ENCODE measurements around the gene KIAA1217.
A peak's percentile ranks its signal among the peaks of the same experiment; 100 is the strongest.
"Not testable (repeated sequence)": the region's sequence is repeated elsewhere in the genome, so short reads cannot be mapped to it uniquely, and the experiment has no call there.

The KIAA1217 gene

DNA sequence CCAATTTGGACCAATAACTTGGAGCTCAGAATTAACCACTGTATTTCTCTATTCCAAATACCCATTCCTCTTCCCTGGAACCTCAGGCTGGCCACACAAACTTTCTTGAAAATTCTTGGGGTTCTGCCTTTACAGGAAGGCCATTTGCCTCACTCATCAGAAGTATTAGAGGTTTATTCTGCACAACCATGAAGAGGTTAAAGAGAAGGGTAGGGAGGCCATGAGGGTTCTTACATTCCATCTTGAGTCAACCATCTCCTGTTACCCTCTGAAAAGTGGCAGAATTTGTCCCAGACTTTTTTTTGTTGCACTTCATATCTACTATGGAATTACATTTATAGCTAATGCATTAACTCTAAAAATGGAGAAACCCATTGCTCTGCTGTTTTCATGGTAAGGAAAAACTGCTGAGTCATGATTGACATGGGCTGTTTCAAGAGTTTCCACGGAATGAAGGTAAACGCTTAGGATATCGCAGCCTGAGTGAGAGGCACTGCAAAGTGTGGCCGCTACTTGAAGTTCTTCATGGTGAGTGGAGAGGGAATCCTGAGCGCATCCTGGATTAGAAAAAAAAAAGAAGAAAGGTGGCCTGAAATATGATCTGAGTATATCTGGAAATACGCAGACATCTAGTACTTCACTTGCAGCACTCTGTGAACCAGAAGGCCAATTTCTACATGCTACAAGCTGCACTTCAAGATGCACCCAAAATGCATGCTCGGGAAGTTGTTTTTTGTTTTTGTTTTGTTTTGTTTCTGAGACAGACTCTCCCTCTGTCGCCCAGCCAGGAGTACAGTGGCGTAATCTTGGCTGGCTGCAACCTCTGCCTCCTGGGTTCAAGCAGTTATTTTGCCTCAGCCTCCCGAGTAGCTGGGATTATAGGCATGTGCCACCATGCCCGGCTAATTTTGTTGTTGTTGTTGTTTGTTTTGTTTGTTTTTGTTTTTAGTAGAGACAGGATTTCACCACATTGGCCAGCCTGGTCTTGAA is 83.7 kb downstream of the KIAA1217 start:
- DNase-seq (ENCODE audit: low spot score): no peak

DNA sequence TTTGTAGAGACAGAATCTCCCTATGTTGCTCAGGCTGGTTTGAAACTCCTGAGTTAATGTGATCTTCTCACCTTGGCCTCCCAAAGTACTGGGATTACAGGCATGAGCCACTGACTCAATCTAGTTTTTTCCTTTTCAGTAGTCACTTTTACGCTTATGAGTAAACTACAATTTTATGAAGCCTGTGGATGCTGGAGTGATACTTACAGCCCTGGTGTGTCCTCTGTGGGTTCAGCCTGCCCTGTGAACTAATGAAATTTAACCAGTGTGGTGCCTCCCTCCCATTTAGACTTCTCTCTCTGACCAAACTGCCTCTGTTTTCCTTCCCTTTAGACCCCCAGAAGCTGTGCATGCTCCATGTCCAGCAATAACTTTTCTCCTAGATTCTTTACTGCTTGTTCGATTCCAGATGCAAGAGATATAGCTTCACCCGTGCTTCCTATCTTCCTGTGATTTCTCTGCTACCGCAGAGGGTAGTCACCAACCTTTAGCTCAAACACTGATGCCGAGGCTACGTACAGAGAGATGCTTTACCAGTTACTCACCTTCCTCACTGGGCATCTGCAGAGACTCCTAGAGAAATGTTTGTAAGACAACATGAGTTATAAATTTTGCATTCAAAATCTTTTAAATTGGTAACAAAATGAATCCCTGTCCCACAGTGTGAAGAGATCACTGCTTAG is 90.8 kb downstream of the KIAA1217 start:
- no peak for DNase-seq (ENCODE audit: low spot score)

DNA sequence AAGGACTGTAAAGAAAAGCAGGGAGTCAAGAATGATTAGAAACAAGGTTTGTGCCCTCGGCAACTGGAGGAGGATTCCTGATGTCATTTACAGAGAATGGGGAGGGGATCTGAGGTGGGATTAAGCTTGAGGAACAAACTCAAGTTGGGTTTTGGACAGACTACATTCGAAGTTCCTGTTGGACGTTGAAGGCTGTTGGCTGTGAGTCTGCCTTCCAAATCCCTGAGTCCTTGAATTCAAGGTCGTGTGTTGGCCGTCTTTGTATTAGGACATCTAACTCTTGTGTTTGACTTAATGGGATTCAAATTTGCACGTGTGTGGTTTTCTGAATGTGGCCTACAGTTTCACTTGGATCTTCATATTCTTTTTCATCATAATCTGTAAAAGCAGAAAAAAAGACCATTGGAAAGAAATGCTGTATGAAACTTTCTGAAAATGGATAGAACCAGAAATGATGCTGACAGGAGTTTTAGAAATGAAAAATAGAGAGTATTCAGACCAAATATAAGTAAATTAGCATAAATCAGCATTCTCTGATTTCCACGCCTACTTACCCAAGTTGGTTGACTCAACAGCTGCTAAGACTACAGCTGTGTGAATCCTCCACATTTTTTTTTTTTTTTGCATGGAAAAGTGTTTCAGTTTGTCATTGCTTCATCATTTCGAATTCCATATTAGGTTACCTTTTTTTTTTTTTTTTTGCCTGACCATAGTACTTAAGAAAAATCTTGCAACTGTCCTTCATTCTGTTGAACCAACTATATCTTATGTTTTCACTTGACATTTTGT is 94.8 kb downstream of the KIAA1217 start:
- no peak for DNase-seq (ENCODE audit: low spot score)

DNA sequence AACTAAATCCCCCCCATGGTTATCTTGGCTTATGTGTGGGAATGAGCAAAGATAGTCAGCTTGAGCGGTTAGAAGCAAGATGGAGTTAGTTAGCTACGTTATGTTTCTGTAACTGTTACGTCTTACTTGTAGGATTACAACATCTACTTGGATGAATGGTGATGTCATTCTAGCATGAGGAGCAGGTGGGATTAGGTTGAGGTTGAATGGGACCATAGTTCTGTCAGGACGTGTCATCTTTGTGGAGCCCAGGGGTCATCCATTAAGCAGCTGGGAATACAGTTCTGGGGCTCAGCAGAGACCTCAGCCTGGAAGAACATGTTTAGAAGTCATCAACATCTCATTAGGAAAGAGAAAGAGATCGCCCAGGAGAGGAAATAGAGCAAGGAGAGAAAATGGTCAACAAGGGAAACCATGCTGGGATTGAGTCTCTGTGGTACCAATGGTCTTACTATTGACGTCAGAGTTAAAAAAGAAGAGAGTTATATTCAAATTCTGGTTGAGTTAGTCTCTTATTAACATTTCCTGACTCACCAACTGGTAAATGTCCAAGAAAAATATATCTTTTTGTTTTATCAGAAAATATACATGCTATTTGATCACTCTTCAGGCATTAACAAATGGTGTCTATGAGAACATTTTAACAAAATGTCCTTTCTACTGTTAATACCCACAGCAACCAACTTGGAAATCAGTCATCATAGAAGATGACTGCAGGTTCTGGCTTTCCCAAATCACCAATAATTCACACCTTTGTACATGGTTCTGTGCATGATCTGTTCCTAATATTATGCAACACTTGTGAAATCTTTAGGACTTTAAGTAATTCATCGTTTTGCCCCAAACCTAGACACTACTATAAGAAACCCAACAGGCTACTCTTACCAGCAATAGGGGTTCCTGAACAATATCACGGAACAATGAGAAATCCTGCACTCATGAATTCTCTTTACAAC is 96.9 kb downstream of the KIAA1217 start:
- no peak for DNase-seq (ENCODE audit: low spot score)

DNA sequence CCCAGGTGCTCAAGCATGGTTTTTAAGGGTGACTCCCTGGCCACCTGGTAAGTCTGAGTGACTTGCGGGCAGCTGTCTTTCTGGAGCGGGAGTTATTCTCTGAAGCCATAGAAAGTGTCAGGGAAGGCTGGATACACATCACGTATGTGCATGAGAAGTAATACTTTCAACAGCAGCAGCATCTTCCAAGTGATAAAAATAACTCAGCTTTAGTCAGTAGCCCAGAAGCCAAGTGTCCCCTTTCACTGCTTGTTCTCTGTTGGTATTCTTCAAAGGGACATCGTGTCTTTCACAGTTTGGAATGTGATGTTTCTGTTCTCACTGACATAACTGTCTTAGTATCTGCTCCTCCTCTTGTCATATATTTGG is 97.6 kb downstream of the KIAA1217 start:
- no peak for DNase-seq (ENCODE audit: low spot score)

DNA sequence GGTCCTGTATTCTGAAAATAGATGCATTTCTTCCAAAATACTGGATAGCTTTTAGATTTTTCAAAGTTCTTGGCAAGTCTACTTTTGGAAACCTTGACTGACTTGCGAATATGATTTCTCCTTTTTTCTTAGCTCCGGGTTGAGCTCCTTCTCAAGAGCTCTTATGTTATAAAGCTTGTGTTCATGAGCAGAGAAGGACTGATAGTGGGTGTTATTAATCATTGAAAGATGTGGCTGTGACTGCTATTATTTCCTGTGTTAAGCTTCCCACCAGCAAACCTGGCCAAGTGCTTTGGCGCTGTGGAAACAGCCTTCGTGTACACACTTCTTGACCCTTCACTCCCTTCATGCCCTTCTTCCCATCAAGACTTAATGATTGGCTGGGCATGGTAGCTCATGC is 98.2 kb downstream of the KIAA1217 start:
- DNase-seq (ENCODE audit: low spot score): no peak

DNA sequence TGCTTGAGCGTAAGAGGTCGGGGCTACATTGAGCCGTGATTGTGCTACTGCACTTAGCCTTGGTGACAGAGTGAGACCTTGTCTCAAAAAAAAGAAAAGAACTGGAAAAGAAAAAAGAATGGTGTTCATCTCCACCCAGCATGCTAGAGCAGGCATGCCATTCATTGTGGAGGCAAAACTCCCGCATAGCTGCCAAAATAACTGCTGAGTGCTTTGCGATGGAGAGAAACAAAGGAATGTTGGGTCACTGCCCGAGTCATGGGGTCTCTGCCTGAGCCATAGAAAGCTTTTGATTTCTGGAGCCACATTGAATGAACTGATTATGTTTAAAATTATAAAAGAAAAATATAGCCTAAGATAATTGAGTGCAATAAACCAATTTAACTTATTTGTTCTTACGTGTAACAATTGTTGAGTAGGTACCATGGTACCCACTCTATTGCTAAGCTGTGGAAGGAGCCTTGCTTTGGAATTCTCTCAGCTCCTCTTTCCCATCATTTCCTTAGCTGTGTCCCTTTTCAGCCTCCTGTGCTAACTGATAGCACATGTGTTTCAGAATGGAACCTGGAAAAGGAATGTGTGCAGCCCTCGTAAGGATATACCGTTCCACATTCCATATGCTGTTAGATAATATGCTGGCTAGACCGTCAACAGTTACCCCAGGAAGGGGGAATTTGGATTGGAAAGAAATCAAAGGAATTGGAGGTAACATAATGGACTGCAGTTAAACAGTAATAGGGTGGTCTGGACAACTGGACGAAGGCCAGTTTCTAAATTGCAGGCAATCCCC is 99.0 kb downstream of the KIAA1217 start:
- peak; percentile 24 for DNase-seq (ENCODE audit: low spot score)

DNA sequence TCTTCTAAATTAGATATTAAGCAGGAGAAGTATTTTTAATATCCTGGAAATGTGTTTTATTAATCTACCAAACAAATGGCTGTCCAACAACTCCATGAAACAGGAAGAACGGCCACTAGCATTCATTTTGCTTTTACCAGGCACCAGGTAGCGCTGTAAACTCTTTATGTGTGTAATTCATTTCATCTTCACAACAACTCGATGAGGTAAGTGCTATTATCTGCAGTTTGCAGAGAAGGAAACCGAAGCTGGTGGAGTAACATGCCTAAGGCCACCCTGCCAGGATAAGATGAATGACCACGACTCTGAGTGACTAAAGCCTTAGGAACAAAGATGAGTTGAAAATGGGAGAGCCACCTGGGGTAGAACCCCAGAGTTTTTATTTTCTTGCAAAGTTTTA is 101.2 kb downstream of the KIAA1217 start:
- DNase-seq (ENCODE audit: low spot score): no peak

DNA sequence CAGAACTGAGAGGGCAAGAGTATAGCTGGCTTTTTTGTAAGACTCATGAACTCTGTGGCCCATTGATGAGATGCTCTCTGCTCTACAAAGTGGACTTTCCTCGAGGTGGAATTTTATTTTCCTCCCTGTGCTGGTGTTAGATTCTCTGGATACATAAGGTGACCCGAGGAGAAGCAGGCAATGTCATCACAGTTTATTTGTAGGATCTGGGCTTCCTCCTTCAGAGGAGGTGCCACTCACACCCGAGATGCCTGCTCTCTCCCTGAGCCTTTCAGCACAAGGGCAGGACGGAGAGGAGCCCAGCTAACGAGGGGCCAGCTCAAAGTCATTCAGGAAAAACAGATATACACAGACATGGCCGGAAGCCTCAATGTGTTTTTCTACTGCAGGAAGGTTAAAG is 103.0 kb downstream of the KIAA1217 start:
- no peak for DNase-seq (ENCODE audit: low spot score)

DNA sequence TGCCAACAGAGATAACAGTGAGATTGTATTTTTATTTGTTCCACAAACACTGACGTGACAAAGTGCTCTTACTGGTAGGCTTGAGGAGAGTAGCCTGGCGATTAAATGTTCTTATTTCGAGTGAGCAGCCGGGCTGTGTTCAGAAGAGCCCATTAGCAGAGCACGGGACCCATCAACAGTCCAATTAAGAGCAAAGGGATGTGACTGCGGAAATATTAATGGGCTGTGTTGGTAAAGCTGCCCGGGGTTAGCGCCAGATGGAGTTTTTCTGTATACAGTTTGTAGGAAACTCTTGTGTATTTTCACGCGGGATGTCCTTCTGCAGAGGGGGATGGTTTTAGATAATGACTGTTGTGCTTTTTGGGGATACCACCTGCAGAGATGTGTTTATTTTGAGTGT is 104.3 kb downstream of the KIAA1217 start:
- DNase-seq (ENCODE audit: low spot score): no peak

DNA sequence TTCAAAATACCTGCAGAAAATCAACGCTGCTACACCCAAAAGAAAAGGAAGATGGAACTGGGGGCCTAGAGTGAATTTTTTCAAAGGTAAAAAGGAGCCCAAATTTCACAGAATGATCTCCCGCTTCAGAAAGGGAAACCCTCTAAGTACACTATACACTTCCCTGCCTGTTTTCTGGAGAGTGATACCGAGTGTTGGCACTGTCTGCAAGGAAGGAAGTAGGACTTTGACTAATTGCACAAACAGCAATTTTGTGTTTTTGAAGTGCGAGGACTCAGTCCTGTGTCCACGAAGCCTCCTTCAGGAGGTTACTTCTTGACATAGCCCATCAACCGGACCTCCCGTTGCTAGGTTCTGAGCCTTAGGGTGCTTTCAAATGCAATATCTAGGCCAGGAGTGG is 106.3 kb downstream of the KIAA1217 start:
- no peak for DNase-seq (ENCODE audit: low spot score)

DNA sequence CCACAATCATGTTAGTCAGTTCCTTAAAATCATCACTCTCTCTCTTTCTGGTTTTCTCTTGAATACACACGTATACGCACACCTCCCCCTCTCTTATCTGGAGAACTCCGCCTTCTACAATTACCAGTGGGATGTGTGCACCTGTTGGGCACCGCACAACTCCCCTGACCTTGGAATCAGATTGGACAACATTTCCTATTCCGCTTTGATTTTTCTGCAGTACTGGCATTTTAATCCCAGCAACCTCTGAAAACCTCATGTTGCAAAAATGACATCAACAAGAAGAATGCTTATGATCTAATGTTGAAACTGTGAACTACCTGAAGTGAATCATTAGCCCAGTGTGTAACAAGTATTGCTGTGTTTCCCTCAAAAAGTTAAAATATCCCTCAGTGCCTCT is 109.6 kb downstream of the KIAA1217 start:
- no peak for DNase-seq (ENCODE audit: low spot score)

DNA sequence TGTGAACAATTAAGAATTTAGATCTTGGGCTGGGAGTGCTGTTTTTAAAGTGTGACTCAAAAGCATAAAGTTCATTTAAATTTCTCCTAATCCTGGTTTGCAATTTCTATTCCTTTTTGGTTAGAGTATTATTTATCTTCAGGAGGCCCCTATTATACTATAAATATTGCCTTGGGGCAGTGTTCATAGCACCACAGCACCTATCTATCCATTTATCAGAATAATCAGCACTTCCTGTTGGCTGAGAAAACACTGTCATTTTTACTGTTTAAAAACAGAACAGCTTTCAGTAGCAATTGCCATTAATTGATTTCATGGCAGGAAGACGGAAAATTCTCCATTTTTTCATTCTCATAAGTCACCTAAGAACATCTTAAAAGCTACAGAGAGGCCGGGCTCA is 111.4 kb downstream of the KIAA1217 start:
- DNase-seq (ENCODE audit: low spot score): no peak

DNA sequence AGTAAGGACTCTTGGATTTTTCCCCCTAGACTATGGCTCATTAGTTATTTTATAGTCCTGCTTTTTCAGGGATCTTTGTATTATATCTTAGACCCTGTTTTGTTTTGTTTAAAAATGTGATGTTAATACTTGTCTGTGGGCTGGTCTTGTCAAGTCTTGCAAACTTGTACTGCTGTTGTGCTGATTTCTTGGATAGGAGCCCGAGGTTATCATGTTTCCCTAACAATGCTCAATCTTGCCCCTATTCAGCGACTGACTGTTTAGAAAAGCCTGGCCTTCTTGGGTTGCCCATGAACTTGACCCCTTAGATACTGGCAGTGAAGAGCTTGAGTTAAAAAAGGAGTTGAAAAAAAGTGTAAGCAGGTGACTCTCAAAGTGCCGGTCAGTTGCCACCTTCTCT is 115.7 kb downstream of the KIAA1217 start:
- peak; percentile 20 for DNase-seq (ENCODE audit: low spot score)

DNA sequence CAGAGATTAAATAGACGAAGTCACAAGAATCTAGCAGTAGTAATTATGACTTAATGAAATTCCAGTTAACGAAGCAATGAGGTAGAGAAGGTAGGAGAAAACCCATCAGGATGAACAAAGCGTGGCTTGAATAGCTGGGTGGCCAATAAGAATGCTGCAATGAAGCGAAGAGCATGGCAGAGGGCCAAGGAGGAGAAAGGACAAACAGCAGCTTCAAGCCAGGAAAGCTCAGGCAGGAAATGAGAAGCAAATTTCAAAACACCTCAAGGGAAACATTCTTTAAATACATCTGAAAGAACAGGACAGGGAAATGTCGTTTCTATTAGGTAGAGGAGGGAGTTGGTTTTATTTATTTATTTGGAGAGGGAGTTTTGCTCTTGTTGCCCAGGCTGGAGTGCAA is 122.5 kb downstream of the KIAA1217 start:
- DNase-seq (ENCODE audit: low spot score): no peak

DNA sequence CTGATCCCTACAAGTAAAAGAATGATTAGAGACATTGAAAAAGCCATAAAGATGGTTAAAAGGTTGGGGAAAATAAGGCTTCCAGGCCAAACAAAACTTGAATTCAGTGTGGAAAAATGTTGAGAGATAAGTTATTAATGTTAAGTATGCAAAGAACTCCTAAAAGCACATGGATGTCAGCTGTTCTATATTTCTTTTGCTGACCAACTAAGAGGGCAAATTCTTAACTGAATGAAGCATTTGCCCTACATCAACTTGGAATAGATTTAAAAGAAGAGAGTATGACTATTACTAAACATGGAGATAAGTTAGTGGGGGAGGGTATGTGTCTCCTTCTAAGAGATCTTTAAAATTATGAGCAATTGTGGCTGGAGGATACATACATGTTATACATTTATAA is 124.8 kb downstream of the KIAA1217 start:
- DNase-seq (ENCODE audit: low spot score): no peak

DNA sequence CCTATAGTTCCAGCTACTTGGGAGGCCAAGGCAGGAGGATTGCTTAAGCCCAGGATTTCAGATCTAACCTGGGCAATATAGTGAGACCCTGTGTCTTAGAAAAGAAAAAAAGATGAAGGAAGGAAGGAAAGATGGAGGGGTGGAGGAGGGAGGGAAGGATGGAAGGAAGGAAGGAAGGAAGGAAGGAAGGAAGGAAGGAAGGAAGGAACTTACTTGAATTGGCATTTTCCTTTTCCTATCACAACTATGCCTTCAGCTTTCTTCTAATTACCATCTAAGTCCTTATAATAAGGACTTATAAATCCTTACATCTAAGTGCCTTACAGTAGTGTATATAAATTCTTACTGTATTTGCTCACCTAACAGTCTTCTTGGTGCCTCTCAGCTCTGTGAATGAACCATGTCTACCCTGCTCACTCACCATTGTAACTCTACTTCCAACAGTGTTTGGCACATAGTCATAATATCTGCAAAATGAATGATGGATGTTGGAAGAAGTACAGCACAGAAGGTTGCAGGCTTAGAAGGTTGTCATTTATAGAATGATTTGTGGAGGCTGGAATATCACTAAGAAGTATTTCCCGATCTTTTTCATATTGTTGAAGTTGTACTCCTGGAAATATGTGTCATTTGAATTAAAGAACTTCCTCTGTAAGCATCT is 125.5 kb downstream of the KIAA1217 start:
- DNase-seq (ENCODE audit: low spot score): no peak

DNA sequence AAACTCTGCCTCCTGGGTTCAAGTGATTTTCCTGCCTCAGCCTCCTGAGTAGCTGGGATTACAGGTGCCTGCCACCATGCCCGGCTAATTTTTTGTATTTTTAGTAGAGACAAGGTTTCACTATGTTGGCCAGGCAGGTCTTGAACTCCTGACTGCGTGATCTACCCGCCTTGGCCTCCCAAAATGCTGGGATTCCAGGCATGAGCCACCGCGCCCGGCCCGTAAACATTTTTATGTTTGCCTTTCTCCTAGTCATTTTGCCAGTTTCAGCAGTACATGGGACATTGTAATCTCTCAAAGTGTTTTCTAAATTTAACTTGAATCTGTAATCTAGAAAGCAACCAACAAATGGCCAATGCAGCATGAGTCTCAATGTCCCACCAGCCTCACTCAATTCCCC is 128.8 kb downstream of the KIAA1217 start:
- not testable (repeated sequence) for DNase-seq (ENCODE audit: low spot score)

DNA sequence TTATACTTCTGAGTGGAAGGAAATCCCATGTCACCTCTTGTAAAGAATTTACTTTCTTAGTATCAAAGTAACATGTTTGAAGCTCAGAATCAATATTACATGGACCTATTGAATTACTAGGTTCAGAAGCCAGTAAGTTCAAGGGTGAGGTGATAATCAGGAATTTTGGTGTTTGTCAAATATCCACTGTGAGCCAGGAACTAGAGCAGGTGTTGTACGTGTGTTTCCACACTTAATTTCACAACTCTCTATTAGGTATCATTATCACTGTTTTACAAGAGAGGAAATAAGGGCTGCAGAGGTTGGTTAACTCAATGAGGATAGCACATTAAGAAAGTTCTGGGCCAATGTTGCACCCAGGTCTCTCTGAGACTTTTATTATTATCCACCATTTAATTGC is 130.4 kb downstream of the KIAA1217 start:
- no peak for DNase-seq (ENCODE audit: low spot score)

DNA sequence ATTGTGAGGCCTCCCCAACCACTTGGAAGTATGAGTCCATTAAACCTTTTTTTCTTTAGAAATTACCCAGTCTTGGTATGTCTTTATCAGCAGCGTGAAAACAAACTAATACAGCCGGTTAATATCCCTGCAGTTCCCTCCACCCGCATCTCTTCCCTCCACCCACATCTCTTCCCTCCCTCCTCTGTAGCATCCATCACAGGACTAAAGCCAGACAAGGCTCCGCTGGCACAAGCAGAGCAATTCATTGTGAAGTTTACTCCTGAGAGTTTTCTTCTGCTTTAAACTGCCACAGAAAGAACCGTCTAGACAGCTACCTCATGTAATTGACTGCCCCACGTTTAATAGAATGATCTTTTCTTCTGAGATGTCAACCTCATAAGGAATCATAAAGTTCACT is 131.5 kb downstream of the KIAA1217 start:
- DNase-seq (ENCODE audit: low spot score): no peak

Measured in iPS-NIHi11 (cell line).